Gastrocnemius medialis (tissue), 4 donors: Measurements from ENCODE around the gene UNC13D.

Experiments
- CTCF ChIP-seq, 5 experiments: fragments of 450-650 bp in 3 of 5; fragments of 200-600 bp in 2 of 5; sonication (generic) in 2 of 5; IDR thresholded peaks in 4 of 5; conservative IDR thresholded peaks in 1 of 5; 1 replicate in 4 of 5; 2 replicates in 1 of 5; pipeline ENCODE4 v1.5.1; 2016 to 2019; ENCODE audit warnings: antibody characterized with exemption in 5 of 5, mild to moderate bottlenecking in 3 of 5, moderate library complexity in 3 of 5
- POLR2A ChIP-seq, 2 donors: fragments of 450-650 bp; IDR thresholded peaks; one replicate each; pipeline ENCODE4 v1.6.1; 2017; ENCODE audit warnings: antibody characterized with exemption in 2 of 2, mild to moderate bottlenecking in 2 of 2, moderate library complexity in 2 of 2

GRCh38 chr17:75846692-75847613, 2.7 kb upstream of the UNC13D start:
- TF ChIP-seq CTCF (IDR thresholded peaks at IDR 0.05 in 4 of 5, conservative IDR thresholded peaks at IDR 0.05 in 1 of 5): no peak
- TF ChIP-seq POLR2A (IDR thresholded peaks at IDR 0.05): no peak
